K562 (cell line): ENCODE data around the gene HSD3B7. TPM values are rescaled to one million over a fixed set of nuclear protein-coding genes. Genes with fewer than 3 reads are reported as not detected.
A peak's percentile ranks its signal among the peaks of the same experiment; 100 is the strongest.

Source experiments
- CAMTA2 ChIP-seq: fragments of 250-450 bp; sonication (Bioruptor Pico); conservative IDR thresholded peaks from 2 replicates; pipeline ENCODE4 v1.5.1; 2022
- CC2D1A ChIP-seq: fragments of 450-650 bp; IDR thresholded peaks from 2 replicates; pipeline ENCODE4 v1.6.1; 2017; ENCODE audit warnings: mild to moderate bottlenecking
- ESRRA ChIP-seq: fragments of 450-650 bp; IDR thresholded peaks from 2 replicates; pipeline ENCODE4 v1.6.1; 2014; ENCODE audit warnings: low read depth, mild to moderate bottlenecking, moderate library complexity, borderline replicate concordance
- MED1 ChIP-seq: sonication (generic); formaldehyde crosslinking; IDR thresholded peaks from 2 replicates; pipeline ENCODE4 v1.8.1; 2023; ENCODE audit warnings: missing genetic modification reagents, borderline replicate concordance
- NFIX ChIP-seq: fragments of 250-450 bp; sonication (Bioruptor Pico); IDR thresholded peaks from 2 replicates; pipeline ENCODE4 v1.4.0; 2020; ENCODE audit warnings: low read depth, mild to moderate bottlenecking, moderate library complexity
- OTX1 ChIP-seq: fragments of 450-650 bp; formaldehyde crosslinking; IDR thresholded peaks from 2 replicates; pipeline ENCODE4 v1.4.0; 2022; ENCODE audit warnings: mild to moderate bottlenecking
- SMAD2 ChIP-seq: fragments of 150-350 bp; IDR thresholded peaks from 2 replicates; pipeline ENCODE4 v1.6.1; 2014; ENCODE audit warnings: low read depth, mild to moderate bottlenecking, low read length
- SRSF9 ChIP-seq: fragments of 200-400 bp; formaldehyde crosslinking; IDR thresholded peaks from 2 replicates; pipeline ENCODE4 v1.6.1; 2017; ENCODE audit warnings: low read depth, low read length, borderline replicate concordance
- TRIM28 ChIP-seq: fragments of 450-650 bp; IDR thresholded peaks from 2 replicates; pipeline ENCODE4 v1.6.1; 2017
- ZC3H11A ChIP-seq: IDR thresholded peaks from 2 replicates; pipeline ENCODE4 v1.6.1; 2012; ENCODE audit warnings: low read depth, low read length, improper control_type of control experiment
- ZC3H8 ChIP-seq: fragments of 450-650 bp; IDR thresholded peaks from 2 replicates; pipeline ENCODE4 v1.6.1; 2017
- ZKSCAN1 ChIP-seq: fragments of 150-350 bp; IDR thresholded peaks from 2 replicates; pipeline ENCODE4 v1.6.1; 2016; ENCODE audit warnings: low read depth, low read length
- ZNF644 ChIP-seq: fragments of 200-800 bp; sonication (Bioruptor generic); IDR thresholded peaks from 2 replicates; pipeline ENCODE4 v1.6.1; 2016; ENCODE audit warnings: low read depth, missing genetic modification characterization, missing compliant biosample characterization
- ZSCAN32 ChIP-seq: fragments of 450-650 bp; formaldehyde crosslinking; IDR thresholded peaks from 2 replicates; pipeline ENCODE4 v1.4.0; 2020; ENCODE audit warnings: mild to moderate bottlenecking, moderate library complexity
- polyA plus RNA-seq, 8 experiments: library from polyadenylated mRNA; depleted of rRNA in 4 of 8; stranded (reverse) in 5 of 8; unstranded in 3 of 8; fragments of >200 nt; fragmentation: Nextera tagmentation in 2 of 8; fragmentation: Illumina TruSeq in 1 of 8; extraction: Ambion mirVana in 2 of 8; extraction: Trizol in 1 of 8; gene quantifications; 2 replicates each; pipeline versions ENCODE4 v1.2.1 to v1.2.3, GENCODE V29; 2011 to 2014; ENCODE audit warnings: inconsistent platforms in 1 of 8, missing spikeins in 1 of 8
- total RNA-seq, 7 experiments: library from RNA; depleted of rRNA in 6 of 7; stranded (reverse); fragments of >200 nt in 6 of 7; fragmentation: Illumina TruSeq in 2 of 7; extraction: Trizol in 2 of 7; gene quantifications; 2 replicates each; pipeline versions ENCODE4 v1.2.1 to v1.2.3, GENCODE V29; 2011 to 2021; ENCODE audit warnings: low replicate concordance in 1 of 7
- TF ChIP-seq, protein P1 (sequence below): fragments of 250-450 bp; sonication (Bioruptor Pico); IDR thresholded peaks from 2 replicates; pipeline ENCODE4 v1.4.0; 2020; ENCODE audit warnings: mild to moderate bottlenecking, moderate library complexity, borderline replicate concordance
- TF ChIP-seq, protein P2 (sequence below): fragments of 450-650 bp; IDR thresholded peaks from 2 replicates; pipeline ENCODE4 v1.6.1; 2016
- TF ChIP-seq, protein P3 (sequence below): fragments of 450-650 bp; IDR thresholded peaks from 2 replicates; pipeline ENCODE4 v1.7.1; 2018; ENCODE audit warnings: mild to moderate bottlenecking, low read depth; ENCODE audit not compliant: partially characterized antibody
- TF ChIP-seq, protein P4 (sequence below): sonication (generic); formaldehyde crosslinking; IDR thresholded peaks from 2 replicates; pipeline ENCODE4 v1.8.0; 2022; ENCODE audit warnings: mild to moderate bottlenecking, missing genetic modification reagents
- TF ChIP-seq, protein P5 (sequence below), 2 experiments: fragments of 450-650 bp in 1 of 2; sonication (generic) in 1 of 2; formaldehyde crosslinking in 1 of 2; IDR thresholded peaks in 1 of 2; conservative IDR thresholded peaks in 1 of 2; 2 replicates each; pipeline versions ENCODE4 v1.6.1 to v1.8.1; 2016 to 2023; ENCODE audit warnings: mild to moderate bottlenecking in 2 of 2, moderate library complexity in 2 of 2, inconsistent platforms in 1 of 2, missing genetic modification reagents in 1 of 2

Gene HSD3B7
- total and polyA plus RNA-seq, 9 of the 15 experiments (the other 6 are each of a cell fraction or from before 2014, with no cell fraction given): 5.4 to 49.1 (median 23.0) TPM

DNA sequence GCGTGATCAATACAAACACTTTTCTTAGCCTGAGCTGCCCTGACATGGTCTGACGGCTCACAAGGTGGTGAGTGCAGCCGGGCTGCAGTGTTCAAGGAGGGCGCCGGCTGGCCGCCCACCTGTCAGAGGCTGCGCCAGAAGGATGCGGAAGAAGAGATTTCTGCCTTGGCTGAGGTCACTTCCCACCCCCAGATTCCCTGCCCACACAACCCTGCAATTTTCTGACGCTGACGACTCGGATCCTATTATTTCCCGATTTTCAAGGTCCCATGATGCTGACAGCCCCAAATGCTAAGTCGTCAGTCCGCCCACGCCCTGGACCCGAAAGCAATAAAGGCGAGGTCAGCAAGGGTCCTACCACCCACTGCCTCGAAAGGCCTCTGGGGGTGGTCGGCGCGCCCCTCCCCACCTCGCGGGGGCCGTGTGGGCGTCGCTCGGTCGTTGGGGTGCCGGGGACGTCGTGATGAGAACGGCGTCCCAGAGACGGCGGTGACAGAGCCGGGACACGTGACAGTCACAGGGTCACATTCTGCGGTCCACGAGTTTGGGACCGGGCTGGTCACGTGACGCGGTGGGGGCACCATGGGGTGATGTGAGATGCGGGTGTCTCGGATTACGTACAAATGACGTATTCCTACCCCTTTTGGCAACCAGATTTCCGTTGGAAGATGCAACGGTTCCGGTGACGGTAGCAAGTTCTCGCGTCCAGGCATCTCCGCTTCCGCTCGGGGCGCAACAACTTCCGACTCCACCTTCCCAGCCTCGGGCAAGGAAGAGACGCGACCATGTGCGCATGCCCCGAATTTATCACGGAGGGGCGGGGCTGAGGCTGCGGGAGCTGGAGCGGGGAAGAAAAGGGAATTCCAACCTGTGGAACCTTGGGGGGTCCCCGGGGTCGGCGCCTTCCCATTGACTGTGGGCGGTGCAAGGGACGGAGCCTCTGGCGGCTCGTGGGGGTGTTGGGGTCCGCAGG, 48.0 kb downstream of the HSD3B7 start, which contains the start of gene STX4 (continued):
- TF ChIP-seq, protein P1, sequence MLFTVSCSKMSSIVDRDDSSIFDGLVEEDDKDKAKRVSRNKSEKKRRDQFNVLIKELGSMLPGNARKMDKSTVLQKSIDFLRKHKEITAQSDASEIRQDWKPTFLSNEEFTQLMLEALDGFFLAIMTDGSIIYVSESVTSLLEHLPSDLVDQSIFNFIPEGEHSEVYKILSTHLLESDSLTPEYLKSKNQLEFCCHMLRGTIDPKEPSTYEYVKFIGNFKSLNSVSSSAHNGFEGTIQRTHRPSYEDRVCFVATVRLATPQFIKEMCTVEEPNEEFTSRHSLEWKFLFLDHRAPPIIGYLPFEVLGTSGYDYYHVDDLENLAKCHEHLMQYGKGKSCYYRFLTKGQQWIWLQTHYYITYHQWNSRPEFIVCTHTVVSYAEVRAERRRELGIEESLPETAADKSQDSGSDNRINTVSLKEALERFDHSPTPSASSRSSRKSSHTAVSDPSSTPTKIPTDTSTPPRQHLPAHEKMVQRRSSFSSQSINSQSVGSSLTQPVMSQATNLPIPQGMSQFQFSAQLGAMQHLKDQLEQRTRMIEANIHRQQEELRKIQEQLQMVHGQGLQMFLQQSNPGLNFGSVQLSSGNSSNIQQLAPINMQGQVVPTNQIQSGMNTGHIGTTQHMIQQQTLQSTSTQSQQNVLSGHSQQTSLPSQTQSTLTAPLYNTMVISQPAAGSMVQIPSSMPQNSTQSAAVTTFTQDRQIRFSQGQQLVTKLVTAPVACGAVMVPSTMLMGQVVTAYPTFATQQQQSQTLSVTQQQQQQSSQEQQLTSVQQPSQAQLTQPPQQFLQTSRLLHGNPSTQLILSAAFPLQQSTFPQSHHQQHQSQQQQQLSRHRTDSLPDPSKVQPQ (CRISPR knock-in tag): peak; percentile 93
- peak; percentile 36; the same call in 1 of the 2 replicates for TF ChIP-seq OTX1 (CRISPR knock-in tag)
- TF ChIP-seq ZKSCAN1: no peak
- TF ChIP-seq, protein P2, sequence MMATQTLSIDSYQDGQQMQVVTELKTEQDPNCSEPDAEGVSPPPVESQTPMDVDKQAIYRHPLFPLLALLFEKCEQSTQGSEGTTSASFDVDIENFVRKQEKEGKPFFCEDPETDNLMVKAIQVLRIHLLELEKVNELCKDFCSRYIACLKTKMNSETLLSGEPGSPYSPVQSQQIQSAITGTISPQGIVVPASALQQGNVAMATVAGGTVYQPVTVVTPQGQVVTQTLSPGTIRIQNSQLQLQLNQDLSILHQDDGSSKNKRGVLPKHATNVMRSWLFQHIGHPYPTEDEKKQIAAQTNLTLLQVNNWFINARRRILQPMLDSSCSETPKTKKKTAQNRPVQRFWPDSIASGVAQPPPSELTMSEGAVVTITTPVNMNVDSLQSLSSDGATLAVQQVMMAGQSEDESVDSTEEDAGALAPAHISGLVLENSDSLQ: no peak; the same call in none of the 2 replicates
- TF ChIP-seq ZC3H8: no peak
- no peak for TF ChIP-seq NFIX (CRISPR knock-in tag)
- 0 out of 2 replicates have a peak, but pooled peaks have one; percentile 26 for TF ChIP-seq ZC3H11A
- no peak for TF ChIP-seq SRSF9
- TF ChIP-seq TRIM28: peak; percentile 66; the same call in 1 of the 2 replicates
- TF ChIP-seq, protein P3, sequence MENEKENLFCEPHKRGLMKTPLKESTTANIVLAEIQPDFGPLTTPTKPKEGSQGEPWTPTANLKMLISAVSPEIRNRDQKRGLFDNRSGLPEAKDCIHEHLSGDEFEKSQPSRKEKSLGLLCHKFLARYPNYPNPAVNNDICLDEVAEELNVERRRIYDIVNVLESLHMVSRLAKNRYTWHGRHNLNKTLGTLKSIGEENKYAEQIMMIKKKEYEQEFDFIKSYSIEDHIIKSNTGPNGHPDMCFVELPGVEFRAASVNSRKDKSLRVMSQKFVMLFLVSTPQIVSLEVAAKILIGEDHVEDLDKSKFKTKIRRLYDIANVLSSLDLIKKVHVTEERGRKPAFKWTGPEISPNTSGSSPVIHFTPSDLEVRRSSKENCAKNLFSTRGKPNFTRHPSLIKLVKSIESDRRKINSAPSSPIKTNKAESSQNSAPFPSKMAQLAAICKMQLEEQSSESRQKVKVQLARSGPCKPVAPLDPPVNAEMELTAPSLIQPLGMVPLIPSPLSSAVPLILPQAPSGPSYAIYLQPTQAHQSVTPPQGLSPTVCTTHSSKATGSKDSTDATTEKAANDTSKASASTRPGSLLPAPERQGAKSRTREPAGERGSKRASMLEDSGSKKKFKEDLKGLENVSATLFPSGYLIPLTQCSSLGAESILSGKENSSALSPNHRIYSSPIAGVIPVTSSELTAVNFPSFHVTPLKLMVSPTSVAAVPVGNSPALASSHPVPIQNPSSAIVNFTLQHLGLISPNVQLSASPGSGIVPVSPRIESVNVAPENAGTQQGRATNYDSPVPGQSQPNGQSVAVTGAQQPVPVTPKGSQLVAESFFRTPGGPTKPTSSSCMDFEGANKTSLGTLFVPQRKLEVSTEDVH: peak; percentile 94
- TF ChIP-seq, protein P4, sequence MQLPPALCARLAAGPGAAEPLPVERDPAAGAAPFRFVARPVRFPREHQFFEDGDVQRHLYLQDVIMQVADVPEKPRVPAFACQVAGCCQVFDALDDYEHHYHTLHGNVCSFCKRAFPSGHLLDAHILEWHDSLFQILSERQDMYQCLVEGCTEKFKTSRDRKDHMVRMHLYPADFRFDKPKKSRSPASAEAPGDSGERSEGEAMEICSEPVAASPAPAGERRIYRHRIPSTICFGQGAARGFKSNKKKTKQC (CRISPR knock-in tag): peak; percentile 91
- TF ChIP-seq CAMTA2: no peak
- TF ChIP-seq SMAD2: no peak
- TF ChIP-seq CC2D1A: no peak
- no peak for TF ChIP-seq MED1 (CRISPR knock-in tag)
- peak; percentile 90 for TF ChIP-seq ESRRA
- 0 out of 2 replicates have a peak, but pooled peaks have one; percentile 48 for TF ChIP-seq ZNF644 (tag)
- no peak for TF ChIP-seq ZSCAN32 (CRISPR knock-in tag)
- TF ChIP-seq, protein P5, sequence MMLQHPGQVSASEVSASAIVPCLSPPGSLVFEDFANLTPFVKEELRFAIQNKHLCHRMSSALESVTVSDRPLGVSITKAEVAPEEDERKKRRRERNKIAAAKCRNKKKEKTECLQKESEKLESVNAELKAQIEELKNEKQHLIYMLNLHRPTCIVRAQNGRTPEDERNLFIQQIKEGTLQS (IDR thresholded peaks at IDR 0.05): peak; percentile 77
- TF ChIP-seq, protein P5 (CRISPR knock-in tag; conservative IDR thresholded peaks at IDR 0.05): peak; percentile 76
